GM10847 (cell line): ENCODE data around the gene NMNAT1.

Source experiments
- POLR2A ChIP-seq: IDR thresholded peaks from 2 replicates; pipeline ENCODE4 v1.6.1; 2011; ENCODE audit not compliant: insufficient read length; ENCODE audit errors: extremely low read depth

Gene NMNAT1

DNA sequence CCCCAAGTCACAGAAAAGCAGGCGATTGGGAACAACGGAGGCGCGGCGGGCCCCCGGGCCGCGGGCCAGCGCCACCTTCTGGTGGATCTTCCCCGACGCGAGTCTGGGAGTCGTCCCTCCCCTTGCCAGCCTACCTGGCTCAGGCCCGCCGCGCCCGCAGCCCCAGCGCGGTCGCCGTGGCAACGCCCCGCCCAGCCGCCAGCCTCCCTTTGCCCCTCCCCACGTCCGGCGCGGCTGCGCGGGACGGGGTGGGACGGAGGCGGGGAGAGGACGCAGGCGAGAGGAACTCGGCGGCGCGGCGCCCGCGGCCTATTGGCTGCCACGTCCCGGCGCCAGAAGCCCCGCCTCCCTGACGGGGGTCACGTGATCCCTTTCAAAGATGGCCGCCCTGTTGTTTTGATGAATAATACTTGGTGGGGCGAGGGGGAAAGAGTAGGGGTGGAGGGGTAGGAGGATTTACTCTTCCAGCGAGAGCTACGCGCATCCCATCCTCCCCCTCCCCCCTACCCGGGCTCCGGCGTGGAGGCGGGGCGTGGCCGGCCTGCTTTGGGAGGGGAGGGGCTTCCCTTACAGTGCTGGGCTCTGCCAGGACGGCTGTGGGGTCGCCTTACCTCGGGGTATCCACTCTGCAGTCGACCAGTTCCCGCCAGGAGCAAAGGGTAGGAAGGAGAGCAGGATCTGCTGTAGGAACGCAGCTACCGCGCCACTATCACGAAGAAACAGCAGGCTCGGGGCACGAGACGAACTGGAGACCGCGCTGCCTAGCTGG lies 89.5 kb downstream of the NMNAT1 start, which contains the start of gene UBE4B:
TSS of gene UBE4B (plus strand) at position 369 of the 769 bp plus-strand sequence. CDS start 713 bp downstream, outside the sequence.
- no peak for TF ChIP-seq POLR2A

DNA sequence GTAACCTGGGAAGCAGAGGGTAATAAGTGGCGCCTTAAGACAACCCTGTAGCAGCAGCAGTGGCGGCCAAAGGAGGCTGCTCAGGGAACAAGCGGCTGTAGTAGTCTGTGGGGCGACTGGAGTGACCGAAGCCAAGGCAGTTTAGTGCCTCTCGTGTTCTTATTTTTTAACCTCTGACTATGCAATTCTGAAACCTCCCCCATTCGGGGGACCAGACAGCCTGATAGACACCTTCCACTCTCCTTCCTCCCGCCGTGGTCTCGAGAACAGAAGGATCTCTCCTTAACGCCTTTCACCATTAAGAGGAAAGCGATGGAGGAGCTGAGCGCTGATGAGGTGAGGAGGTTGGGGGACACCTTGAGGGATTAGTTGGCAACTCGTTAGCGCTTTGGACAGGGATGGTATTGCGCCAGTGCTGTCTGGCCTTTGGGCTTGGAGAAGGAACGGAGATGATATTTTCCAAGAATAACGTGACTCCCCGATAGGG lies 90.1 kb downstream of the NMNAT1 start:
- no peak for TF ChIP-seq POLR2A
